Measurements from ENCODE around the gene ZDHHC12. TPM values are rescaled to one million over a fixed set of nuclear protein-coding genes. Genes with fewer than 3 reads are reported as not detected.
A peak's percentile ranks its signal among the peaks of the same experiment; 100 is the strongest.

Gene ZDHHC12
- total and polyA plus RNA-seq, 10 of the 15 experiments (the other 5 are each of a cell fraction or from before 2014, with no cell fraction given) = 0.95 to 146 (median 49.9) TPM

- Histone ChIP-seq H3K4me3 (peak within 1 kb of the TSS; percentile 63), H3K27ac (ENCODE audit: control insufficient read depth, insufficient read depth) (peak within 1 kb of the TSS; percentile 61), H3K9ac (ENCODE audit: control insufficient read depth, insufficient read depth, low read length) (peak within 1 kb of the TSS; percentile 80), H3K79me2 (ENCODE audit: control insufficient read depth, insufficient read depth, low read length) (no peaks in the 10 kb centered on the region), H3K9me3 (replicated peaks; ENCODE audit: control insufficient read depth, insufficient read depth, low read length) (no peaks in the 10 kb centered on the region), H3K4me1 (ENCODE audit: control insufficient read depth, insufficient read depth, low read length) (peaks cover 3% of the 10 kb centered on the region; the same call in 1 of the 2 replicates), H2AFZ (ENCODE audit: control insufficient read depth, low read depth, low read length) (peak within 1 kb of the TSS; percentile 87), H3K36me3 (ENCODE audit: control insufficient read depth in 2 of 2, insufficient read depth in 2 of 2, low read length in 1 of 2) (no peaks in the 10 kb centered on the region; a peak in 1 of 4 replicates), H3K4me2 (ENCODE audit: control insufficient read depth, insufficient read depth) (peak within 1 kb of the TSS; percentile 87), H4K20me1 (ENCODE audit: control insufficient read depth, insufficient read depth) (no peaks in the 10 kb centered on the region; the same call in 1 of the 2 replicates), H3K27me3 (replicated peaks in 1 of 2; ENCODE audit: control insufficient read depth in 2 of 2, insufficient read depth in 2 of 2, low read length in 1 of 2) (no peaks in the 10 kb centered on the region)
- no peak for DNase-seq (ENCODE audit: low read depth, low spot score)
- intact Hi-C loops (cut with micrococcal nuclease; ENCODE audit: unreplicated experiment) = no loop called here
- FAIRE-seq = peak; percentile 92
- ChIA-PET SMC1A (ENCODE audit: uncharacterized antibody, unreplicated experiment) (interaction anchor here (0.7 kb wide), 1 partner anchor 92 kb away, joined by 3 read pairs; no protein-coding TSS in a partner anchor), CTCF (interaction anchor here (0.6 to 1.4 kb wide), 18 partner anchors 9 to 227 kb away, joined by 3 to 13 read pairs (median 4); partner anchors contain the start of genes ENDOG and ZDHHC12), POLR2A (interaction anchor here (0.5 kb wide), 1 partner anchor 10 kb away, joined by 4 read pairs; no protein-coding TSS in a partner anchor), RAD21 (ENCODE audit: unreplicated experiment) (interaction anchor here (0.6 to 1.3 kb wide), 4 partner anchors 9 to 116 kb away, joined by 3 to 8 read pairs (median 4); partner anchors contain the start of genes ENDOG and ZDHHC12)
- BruUV-seq (replicated peaks) = no TSS peak
- in situ Hi-C loops (cut with MboI) = no loop called here
- under 1% methylated on average over 43 of the region's 65 CpGs for WGBS (ENCODE audit: insufficient coverage, insufficient replicate concordance, low lambda C conversion rate, missing lambda C conversion rate)
- ATAC-seq = peak; percentile 92
- TF ChIP-seq SUZ12 (IDR thresholded peaks at IDR 0.05; ENCODE audit: unreplicated experiment) = no peak
- TF ChIP-seq BACH1 (IDR thresholded peaks at IDR 0.05; ENCODE audit: borderline replicate concordance) = peak; percentile 93; the same call in 1 of the 2 replicates
- TF ChIP-seq HDAC2 (IDR thresholded peaks at IDR 0.05) = no peak
- TF ChIP-seq MLLT1 (IDR thresholded peaks at IDR 0.05) = no peak
- TF ChIP-seq ZBTB4 (CRISPR knock-in tag; IDR thresholded peaks at IDR 0.05) = no peak
- no peak for TF ChIP-seq TCF7 (IDR thresholded peaks at IDR 0.05; ENCODE audit: borderline replicate concordance)
- no peak for TF ChIP-seq ZNF384 (IDR thresholded peaks at IDR 0.05; ENCODE audit: borderline replicate concordance, low read depth, low read length)
- peak; percentile 29; the same call in 1 of the 2 replicates for TF ChIP-seq POLR2AphosphoS5 (IDR thresholded peaks at IDR 0.05; ENCODE audit: low read length)
- TF ChIP-seq NFXL1 (IDR thresholded peaks at IDR 0.05; ENCODE audit: borderline replicate concordance) = no peak
- no peak for TF ChIP-seq RAD51 (IDR thresholded peaks at IDR 0.05)
- TF ChIP-seq ZNF24 (IDR thresholded peaks at IDR 0.05) = no peak
- no peak for TF ChIP-seq ZBTB33 (IDR thresholded peaks at IDR 0.05)
- no peak for TF ChIP-seq PML (IDR thresholded peaks at IDR 0.05; ENCODE audit: low read length)
- TF ChIP-seq IKZF1 (conservative IDR thresholded peaks at IDR 0.05) = peak; percentile 97
- TF ChIP-seq CHD4 (IDR thresholded peaks at IDR 0.05) = no peak
- TF ChIP-seq POU2F2 (IDR thresholded peaks at IDR 0.05; ENCODE audit: borderline replicate concordance, low read depth, low read length) = no peak; the same call in 2 of the 3 replicates
These were observed 21.4 kb downstream of the ZDHHC12 start, which contains the start of gene PKN3 for GRCh38 chr9:128702445-128702948. Gene PKN3 (plus strand): TSS chr9:128702503. CDS start chr9:128702916, 413 bp downstream.
